ENCODE results near the gene NFIB.

The NFIB gene

GRCh38 chr9:14313951-14314423, at the start of gene NFIB:
Gene NFIB (minus strand): TSS chr9:14314141. CDS start chr9:14313511, 630 bp downstream.
- DNase-seq = no peak

DNA sequence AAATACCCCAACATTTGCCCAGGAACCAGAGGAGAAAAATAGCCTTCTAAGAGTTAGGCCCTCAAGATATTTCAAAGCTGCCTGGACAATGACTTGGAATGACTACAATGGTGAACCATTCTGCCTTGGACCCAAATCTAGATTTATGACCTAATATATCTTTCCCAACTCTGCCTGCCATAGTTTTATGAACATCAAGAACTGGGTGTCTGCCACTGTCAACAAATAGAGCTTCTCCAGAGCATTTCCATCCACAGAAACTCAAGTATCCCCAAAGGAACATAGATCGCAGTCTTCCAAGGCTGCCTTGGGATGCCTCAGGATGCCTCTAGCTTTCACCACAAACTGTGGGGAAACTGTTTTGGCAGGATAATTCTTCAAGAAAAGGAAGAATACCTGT, 48.2 kb upstream of the NFIB start:
- DNase-seq = no peak

DNA sequence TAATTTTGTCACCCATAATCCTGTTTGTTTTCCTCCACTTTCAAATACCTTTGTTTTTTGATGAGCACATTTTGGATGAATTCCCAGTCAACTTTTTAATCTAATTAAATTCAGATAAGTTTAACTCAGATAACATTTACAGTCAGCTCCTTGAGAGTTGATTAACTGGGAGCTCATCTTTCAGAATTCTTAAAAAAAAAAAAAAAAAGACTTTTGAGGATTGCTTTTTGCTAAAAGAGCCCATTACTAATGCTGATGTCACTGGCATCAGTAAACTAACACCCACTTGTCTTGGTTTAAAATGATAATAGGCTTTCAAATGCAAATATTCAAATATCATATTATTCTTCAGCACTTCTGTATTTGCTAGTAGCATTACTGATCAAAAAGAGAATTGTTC, 47.1 kb upstream of the NFIB start:
- no peak for DNase-seq

DNA sequence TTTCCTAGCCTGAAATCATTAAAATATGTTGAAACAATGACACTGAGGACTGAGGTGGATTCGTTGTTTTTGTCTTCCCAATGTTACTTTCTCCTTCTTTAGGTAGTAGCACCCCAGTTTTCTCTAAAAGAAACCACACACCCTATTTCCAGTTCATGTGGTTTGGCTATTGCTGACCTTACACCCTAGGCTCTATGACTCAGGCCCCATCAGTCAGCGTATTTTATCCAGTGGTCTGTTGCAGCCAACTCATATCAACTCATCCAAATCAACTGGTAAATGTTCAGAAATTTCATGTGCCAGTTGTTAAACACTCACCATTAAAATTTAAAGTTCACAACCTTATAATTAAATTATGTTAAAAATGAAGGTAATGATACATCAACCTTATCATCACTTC, 44.6 kb upstream of the NFIB start:
- peak; percentile 2 for DNase-seq

- DNase-seq = no peak
Observed at GRCh38 chr9:14356351-14357265, 42.7 kb upstream of the NFIB start.

DNA sequence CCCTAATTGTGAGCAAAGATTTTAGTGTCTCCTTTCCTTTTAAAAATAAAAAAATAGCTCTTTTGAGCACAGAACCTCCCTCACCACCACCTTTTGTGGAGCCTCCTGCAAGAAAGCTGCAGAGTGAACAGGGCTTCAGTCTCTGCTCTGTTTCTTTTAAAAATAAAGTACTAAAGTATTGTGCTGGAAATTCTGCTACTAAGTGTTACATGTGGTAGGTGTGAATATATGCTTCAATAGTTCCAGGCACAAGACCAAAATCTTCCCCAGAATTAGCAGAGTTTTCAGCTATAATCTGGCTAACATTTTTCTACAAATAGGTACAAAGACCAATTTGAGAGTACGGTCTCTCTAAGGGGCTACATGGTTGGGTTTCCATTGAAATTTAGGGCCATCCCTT, 40.3 kb upstream of the NFIB start:
- no peak for DNase-seq

DNA sequence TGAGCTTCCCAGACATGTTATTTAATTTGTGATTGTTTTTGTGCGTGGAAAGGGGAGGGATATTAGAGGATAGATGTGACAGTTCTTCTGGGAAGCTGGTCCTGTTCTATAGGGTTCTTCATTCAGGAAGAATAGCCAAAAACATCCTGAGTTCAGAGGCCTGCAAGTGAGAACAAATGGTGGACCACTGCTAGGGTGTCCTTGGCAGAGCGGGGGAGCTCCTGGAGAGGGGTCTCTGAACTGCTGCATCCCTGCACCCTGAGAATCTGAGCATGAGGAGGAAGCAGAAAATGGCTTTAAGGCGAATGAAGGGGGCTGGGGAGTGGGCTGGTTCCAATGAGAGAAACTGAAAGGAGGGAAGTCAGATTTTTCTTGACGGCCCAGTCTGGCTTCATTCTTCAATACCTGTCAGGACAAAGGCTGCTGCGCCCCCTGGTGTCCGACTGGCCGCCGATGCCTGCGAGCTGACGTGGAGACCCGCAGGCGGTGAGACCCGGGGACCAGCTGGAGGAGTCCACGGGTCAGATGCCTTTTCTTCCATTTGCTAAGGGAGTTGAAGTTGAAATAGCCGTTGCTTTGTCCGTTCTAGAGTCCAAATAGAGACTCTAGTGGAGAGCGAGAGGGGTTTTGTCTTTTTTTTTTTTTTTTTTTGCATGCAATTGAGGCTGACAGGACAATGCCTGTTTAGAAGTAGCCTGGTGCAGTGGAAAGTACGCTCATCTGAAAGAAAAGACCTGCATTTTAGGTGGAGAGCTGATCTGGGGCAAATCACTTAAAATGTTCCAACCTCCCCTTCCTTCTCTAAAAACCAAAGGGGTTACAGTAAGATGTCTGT, 39.5 kb upstream of the NFIB start:
- peak; percentile 84 for DNase-seq

DNA sequence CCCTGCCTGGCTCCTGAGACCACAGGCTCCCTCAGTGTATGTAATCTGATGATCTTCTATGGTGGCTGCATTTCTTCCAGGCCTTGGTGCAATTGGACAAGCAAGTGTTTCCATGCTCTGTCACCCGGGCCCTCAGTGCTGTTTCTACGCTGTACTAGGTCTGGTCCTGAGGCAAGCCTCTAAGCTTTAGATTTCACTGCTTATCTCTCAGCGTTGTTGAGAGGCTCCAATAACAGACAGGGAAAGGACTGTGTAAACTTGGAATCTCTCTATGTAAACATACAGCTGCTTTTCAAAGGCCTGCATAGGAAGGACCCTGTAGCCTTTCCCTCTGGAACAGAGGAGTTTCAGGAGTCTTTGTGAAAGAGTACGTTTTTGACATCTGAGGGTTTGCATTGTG, 38.6 kb upstream of the NFIB start:
- DNase-seq = no peak

- DNase-seq = no peak
Observed at GRCh38 chr9:14351221-14351836, 37.4 kb upstream of the NFIB start.

DNA sequence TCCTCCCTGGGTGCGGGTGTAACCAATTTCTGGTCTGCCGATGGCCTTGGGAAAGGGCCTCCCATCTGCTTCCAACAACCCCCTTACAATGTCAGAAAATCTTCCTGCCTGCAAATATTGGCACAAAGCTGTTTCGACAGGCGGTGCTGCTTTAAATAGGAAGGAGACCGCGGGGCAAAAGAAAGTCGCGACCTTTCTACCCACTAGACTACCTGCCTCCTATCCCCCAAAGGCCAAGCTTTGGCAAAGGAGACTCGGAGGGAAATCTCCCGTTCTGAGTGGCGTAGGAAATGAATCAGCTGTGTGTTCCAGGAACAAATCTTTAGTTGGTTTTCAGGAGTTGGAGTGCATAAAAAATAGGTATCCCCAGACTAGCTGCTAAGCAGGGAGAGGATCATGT, 36.8 kb upstream of the NFIB start:
- DNase-seq = no peak

DNA sequence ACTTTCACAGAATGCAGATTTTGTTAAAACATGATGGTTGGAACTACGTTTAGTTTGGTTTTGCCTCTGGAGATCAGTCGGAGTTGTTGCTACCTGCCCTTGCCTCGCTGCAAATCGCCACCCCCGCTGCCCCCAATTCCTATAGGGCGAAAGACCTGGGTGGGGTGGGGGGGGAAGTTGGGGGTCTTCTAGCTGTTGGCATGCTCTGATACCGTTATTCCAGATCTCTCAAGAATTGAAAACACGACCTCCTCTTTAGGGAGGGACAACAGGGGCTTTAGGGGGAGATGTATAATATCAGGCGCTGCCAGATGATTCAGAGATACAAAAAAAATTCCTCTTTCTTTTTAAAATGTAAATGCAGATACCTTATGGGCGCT, 36.4 kb upstream of the NFIB start:
- DNase-seq = no peak

- no peak for DNase-seq
Observed at GRCh38 chr9:14349447-14350348, 35.8 kb upstream of the NFIB start.

GRCh38 chr9:14349146-14349446, 35.2 kb upstream of the NFIB start:
- no peak for DNase-seq

DNA sequence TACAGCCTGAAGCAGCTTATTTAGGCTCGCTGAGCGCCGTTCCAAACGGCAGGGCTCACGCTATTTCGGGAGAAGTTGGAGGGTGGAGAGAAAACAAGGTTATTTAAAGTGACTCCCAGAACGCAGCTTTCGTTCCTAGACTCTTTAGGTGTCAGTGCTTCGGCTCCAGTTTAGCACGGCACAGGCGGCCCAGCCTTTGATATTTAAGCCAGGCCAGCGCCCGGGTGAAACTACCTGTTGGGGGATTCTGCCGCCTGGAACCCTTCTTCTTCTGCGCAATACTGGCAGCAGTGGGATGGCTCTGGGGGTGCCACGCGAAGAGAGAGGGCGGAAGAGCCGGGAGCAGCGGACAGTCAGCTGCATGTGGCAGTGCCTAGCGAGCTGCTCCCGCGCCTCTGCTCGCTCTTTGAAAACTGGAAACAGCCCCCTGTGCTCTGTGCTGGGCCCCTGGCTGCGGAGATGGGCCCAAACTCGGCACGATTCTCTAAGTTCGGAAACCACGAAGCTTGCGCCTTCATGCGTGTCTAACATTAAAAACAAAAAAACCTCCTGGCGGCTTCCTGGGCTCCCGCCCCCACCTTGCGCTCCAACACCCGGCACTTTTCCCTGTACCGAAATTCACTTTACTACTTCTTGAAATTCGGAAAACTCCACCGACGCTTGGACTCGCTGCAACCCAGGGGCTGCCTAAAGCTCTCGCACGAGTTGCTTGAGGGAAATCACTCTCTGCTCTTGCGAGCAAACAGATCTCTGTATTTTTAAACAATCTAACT, 34.6 kb upstream of the NFIB start:
- no peak for DNase-seq

- DNase-seq = no peak
Observed at GRCh38 chr9:14348123-14348372, 34.1 kb upstream of the NFIB start.

GRCh38 chr9:14347406-14348122, 33.6 kb upstream of the NFIB start:
- no peak for DNase-seq

DNA sequence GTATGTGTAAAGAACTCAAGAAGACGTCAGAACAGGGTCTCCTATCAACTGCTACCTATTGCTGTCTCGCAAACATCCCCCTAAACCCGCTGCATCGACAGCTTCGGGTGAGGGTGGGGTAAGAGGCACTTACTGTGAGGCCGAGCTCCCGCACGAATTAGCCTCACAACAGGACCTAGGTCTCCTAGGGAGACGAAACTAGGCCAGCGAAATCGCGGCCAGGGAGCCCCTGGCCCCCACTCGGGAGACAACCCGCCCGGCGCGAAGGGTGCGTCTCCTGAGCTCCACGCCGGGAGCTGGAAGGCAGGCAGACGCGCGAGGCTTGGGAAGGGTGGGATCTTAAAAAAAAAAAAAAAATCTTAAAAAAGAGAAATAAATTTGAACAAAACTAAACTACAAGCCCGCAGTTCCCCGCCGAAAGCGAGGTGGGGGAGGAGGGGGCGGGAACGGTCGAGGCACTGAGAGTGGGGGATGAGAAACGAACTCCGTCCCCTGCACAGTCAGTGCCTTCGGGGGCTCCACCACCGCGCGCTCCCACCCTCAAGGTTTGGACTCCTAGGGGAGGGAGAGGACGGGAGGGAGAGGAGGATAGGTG, 33.0 kb upstream of the NFIB start:
- no peak for DNase-seq

GRCh38 chr9:14346231-14346791, 32.4 kb upstream of the NFIB start:
- no peak for DNase-seq

DNA sequence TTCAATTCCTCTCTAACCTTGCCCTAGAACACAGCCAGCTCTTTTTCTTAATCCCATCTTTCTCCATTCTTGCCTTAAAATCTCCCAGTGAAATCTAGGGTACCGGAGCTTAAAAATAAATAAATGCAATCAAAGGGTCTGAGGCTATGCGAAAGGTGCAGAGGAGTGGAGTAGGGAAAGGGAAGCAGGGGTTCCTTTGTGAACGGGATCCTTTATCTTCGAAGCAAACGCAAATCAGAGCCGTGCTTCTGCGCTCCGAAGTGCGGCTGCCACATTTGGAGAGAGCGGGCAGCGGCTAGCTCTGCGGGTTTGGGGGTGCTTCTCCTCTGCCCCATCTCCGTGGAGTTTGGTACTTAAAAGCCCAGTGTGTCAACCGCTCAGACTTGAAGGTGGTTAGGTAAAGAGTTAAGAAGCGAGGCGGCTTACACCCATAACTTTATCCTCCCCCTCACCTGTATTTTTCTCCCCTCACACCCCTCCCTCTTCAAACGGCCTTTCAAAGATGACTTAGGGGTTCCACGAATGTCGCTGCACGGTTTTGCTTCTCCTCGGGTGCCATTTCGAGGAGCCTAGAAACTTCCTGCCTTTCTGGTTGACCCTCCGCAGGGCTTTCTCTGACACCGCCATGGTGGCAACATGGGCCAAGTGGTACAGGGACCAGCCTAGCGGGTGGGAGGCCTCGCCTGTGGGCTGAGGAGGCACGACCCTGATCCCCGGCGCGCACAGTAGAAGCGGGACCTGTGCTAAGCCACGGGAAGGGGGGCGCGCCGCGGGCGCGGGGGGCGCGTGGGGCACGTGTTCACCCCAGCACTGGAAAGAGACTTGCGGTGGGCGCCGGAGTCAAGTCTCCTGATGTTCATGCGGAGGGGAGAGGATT, 31.7 kb upstream of the NFIB start:
- DNase-seq = no peak

DNA sequence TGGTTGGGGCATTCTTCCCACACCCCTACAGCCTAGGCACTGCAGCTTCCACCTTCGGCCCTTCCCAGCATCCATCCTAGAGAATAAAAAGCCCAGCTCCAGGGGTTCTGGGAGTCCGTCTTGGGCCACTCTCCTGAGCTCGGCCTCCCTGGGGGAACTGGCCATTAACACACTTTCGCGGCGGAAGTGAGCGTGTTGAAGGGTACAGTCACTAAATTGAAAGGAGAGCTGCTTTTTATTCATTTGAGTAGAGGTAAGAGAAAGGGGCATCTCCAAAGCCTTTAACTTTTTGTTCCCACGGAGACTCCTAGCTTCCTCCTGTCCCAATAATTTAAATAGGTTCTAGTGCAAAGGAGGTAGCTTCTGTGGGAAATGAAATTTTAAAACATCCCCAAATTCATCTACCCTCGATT, 31.0 kb upstream of the NFIB start:
- DNase-seq = no peak
